GM12865 (cell line): ENCODE data around the gene FLOT1.

ENCODE experiments used
- DNase-seq: peaks from one replicate; pipeline ENCODE4 v3.0.0; 2010; ENCODE audit warnings: low read depth
- H3K4me3 ChIP-seq: 2 replicates; pipeline ENCODE4 v1.5.1; 2011; ENCODE audit warnings: mild to moderate bottlenecking, low read depth, low read length, control low read depth
- CTCF ChIP-seq: IDR thresholded peaks from 2 replicates; pipeline ENCODE4 v1.5.1; 2011; ENCODE audit warnings: low read length, control low read depth, low read depth, inconsistent platforms; ENCODE audit not compliant: insufficient read depth; ENCODE audit errors: missing control alignments

FLOT1 gene

GRCh38 chr6:30732237-30732943 lies 10.1 kb downstream of the FLOT1 start:
- no peak overlapping the region for H3K4me3 ChIP-seq
- DNase-seq: no peak
- TF ChIP-seq CTCF: no peak

GRCh38 chr6:30730601-30731435 lies 11.7 kb downstream of the FLOT1 start:
- peak; percentile 93 for DNase-seq
- peak; percentile 88 for TF ChIP-seq CTCF
- no peak overlapping the region for H3K4me3 ChIP-seq

- TF ChIP-seq CTCF: no peak
- no peak overlapping the region for H3K4me3 ChIP-seq
- DNase-seq: no peak
Measured at GRCh38 chr6:30727920-30728553, 14.4 kb downstream of the FLOT1 start.

GRCh38 chr6:30726506-30727413 lies 15.7 kb downstream of the FLOT1 start:
- no peak for DNase-seq
- H3K4me3 ChIP-seq: no peak overlapping the region
- TF ChIP-seq CTCF: no peak

- H3K4me3 ChIP-seq: no peak overlapping the region
- DNase-seq: peak; percentile 49
- no peak for TF ChIP-seq CTCF
Measured at GRCh38 chr6:30725713-30726505, 16.6 kb downstream of the FLOT1 start.
